Mononuclear cell (primary cell): ENCODE results near the gene COL26A1. TPM values are rescaled to one million over a fixed set of nuclear protein-coding genes. Genes with fewer than 3 reads are reported as not detected.

Experiments used
- H3K27me3 ChIP-seq: 2 replicates; pipeline ENCODE4 v1.6.0; 2011; ENCODE audit warnings: low read length, control low read depth; ENCODE audit not compliant: insufficient read depth
- H3K4me1 ChIP-seq: 2 replicates; pipeline ENCODE4 v1.5.1; 2011; ENCODE audit warnings: mild to moderate bottlenecking, low read length, control low read depth; ENCODE audit not compliant: insufficient read depth
- H3K4me3 ChIP-seq: 2 replicates; pipeline ENCODE4 v1.5.1; 2011; ENCODE audit warnings: mild to moderate bottlenecking, low read length, moderate library complexity
- H3K9me3 ChIP-seq: 2 replicates; pipeline ENCODE4 v1.5.1; 2011; ENCODE audit warnings: low read depth, mild to moderate bottlenecking, control low read depth, low read length
- total RNA-seq: library from RNA; depleted of rRNA; stranded (reverse); fragments of >200 nt; gene quantifications from one replicate; pipeline ENCODE4 v1.2.3, GENCODE V29; 2012

COL26A1 gene
- total RNA-seq, 1 donor = 0.21 TPM

DNA sequence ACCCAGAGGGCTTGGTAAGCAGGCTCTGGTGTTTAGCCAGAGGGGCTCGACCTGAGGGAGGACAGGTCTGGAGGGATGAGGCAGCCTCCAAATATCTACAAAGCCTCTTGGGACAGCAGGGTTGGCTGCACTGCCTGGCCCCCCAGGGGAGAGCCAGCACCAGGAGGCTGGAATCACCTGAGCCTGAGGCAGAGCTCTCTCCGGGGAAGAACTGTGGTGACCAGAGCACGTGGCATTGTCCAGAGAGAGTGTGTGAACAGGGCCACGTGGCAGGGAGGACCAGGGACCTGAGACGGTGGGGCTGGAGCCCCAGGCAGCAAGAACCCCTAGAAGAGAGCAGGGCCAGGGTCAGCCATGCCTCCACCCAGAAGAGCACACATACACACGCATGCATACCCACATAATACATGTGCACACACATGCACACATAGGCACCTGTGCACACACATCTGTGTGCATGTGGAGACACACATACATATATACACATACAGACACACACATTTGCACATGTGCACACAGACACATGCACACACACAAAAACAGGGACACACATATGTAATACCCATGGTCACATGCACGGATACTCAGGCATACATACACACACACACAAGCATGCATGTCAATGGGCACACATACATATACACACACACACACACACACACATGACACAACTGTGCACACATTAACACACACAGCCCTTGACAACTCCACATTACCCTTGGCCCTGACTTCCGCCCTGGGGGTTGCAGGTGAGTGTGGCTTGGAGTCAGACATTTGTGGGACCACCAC is 171.5 kb downstream of the COL26A1 start:
- no peak overlapping the region for H3K4me3 ChIP-seq
- no peaks in the 10 kb centered on the region for H3K9me3 ChIP-seq
- no peaks in the 10 kb centered on the region for H3K4me1 ChIP-seq
- no peaks in the 10 kb centered on the region for H3K27me3 ChIP-seq

DNA sequence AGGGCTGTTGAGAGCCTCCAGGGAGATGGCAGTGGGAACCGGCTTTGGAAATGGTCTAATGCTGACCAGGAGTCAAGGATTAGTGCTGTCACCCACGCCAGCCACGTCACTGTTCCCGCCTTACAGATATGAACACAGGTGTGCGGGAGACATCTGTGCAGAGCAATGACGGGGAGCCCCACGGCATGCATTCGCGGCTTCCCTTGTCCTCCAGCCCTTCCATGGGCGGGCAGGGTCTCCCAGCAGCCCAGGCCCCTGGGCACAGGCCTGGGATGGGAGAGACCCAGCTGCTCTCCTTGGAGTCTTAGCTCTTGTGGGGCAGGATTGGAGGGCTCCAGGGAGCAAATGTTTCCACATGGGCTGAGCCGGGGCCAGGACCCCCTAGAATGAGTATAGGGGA is 172.2 kb downstream of the COL26A1 start:
- Histone ChIP-seq H3K4me1 (no peaks in the 10 kb centered on the region), H3K4me3 (no peak overlapping the region), H3K27me3 (no peaks in the 10 kb centered on the region), H3K9me3 (no peaks in the 10 kb centered on the region)

DNA sequence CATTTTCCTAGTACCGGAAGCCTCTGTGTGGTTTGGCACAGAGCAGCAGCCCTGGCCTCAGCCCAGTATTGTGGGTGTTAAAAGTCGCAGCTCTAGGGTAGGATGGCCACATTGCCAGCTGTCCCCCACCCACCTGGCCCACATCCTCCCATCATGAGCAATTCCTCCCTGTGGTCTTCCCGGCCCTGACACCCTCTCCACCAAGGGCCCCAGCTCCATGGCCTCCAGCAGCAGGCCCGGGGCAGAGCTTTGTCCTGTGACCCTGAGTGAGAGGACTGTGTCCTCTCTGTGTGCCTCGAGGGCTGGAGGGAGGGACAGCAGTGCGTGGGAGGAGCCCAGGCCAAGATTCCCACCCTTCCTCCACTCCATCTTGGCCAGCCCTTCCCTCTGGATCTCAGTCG is 172.7 kb downstream of the COL26A1 start:
- Histone ChIP-seq H3K27me3 (no peaks in the 10 kb centered on the region), H3K9me3 (no peaks in the 10 kb centered on the region), H3K4me3 (no peak overlapping the region), H3K4me1 (no peaks in the 10 kb centered on the region)

DNA sequence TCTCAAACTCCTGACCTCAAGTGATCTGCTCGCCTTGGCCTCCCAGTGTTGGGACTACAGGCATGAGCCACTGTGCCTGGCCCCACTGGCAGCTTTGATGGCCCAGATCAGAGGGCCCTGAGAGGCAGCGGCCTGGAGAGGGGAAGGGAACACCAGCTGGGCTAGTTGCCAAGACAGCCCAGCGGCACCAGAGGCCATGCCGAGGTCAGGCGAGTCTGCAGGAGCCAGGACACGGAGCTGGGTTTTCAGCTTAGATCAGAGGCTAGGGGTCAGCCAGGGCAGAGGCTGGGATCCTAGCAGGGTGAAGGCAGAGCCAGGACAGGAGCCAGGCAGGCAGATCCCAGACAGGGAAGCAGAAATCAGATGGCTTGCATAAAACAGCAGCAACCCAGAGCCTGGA is 173.6 kb downstream of the COL26A1 start:
- no peaks in the 10 kb centered on the region for H3K4me1 ChIP-seq
- no peaks in the 10 kb centered on the region for H3K27me3 ChIP-seq
- no peak overlapping the region for H3K4me3 ChIP-seq
- H3K9me3 ChIP-seq = no peaks in the 10 kb centered on the region

DNA sequence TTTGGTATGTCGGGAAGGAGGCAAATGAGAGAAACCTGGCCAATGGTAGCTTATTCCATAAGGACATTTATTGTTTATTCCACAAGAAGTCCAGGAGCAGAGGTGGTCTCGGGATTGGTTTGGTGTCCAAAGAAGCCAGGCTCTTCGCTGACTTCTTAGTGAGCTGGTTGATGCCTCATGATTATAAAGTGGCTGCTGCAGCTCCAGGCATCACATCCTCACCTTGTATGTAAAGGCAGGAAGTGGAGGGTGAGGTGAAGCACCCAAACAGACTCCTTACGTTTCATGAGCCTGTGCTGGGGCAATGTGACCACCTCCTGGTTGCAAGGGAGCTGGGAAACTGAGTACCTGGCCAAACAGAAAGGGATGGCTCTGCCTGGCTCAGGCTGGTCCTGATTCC is 174.0 kb downstream of the COL26A1 start:
- Histone ChIP-seq H3K4me1 (no peaks in the 10 kb centered on the region), H3K4me3 (no peak overlapping the region), H3K27me3 (no peaks in the 10 kb centered on the region), H3K9me3 (no peaks in the 10 kb centered on the region)

DNA sequence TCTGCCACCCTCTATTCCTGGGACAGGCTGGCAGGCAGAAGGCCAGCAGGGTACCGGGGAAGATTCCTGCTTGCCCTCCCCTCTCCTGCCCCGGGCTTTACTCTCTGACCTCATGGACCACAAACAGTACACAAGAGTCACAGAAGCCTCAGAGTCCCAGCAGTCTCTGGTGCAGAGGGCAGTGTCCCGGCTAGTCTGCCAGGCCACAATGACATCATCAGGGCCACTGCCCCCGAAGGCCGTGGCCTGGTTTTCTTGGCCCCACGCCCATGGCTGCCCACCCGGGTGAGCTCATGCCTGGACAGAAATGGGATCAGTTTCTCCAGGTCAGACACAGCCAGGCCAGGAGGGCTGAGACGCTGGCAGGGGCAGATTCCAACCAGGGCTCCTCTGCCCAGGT is 174.5 kb downstream of the COL26A1 start:
- no peak overlapping the region for H3K4me3 ChIP-seq
- no peaks in the 10 kb centered on the region for H3K27me3 ChIP-seq
- H3K9me3 ChIP-seq = no peaks in the 10 kb centered on the region
- H3K4me1 ChIP-seq = no peaks in the 10 kb centered on the region

DNA sequence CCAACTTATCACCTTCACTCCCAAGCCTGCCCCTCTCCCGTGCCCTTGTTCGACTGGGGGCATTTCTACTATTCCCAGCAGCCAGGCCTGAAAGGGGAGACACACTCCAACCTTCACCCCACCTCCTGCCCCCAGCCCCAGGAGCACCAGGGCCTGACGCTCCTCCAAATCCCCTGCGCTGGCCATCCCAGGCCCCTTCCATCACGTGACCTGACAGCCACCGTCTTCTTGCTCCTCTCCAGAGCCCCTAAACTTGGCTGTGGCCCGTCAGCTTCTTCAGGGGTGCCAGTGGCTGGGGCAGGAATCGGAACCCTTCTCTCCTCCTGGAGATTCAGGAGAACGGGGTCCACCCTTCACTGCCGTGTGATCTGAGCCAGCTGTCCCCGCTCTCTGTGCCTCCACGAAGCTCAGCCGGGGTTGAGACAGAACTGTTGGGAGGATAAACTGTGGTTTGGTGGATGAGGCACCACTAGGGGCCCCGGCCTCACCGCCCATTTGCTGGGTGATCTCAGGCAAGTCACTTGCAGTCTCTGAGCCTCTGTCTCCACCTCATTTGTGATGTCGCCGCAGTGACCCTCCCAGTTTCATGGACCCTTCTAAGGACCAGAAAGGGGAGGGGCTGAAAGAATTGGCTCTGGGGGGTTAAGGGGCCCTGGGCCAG is 175.4 kb downstream of the COL26A1 start:
- Histone ChIP-seq H3K4me3 (no peak overlapping the region), H3K27me3 (no peaks in the 10 kb centered on the region), H3K4me1 (no peaks in the 10 kb centered on the region), H3K9me3 (no peaks in the 10 kb centered on the region)

DNA sequence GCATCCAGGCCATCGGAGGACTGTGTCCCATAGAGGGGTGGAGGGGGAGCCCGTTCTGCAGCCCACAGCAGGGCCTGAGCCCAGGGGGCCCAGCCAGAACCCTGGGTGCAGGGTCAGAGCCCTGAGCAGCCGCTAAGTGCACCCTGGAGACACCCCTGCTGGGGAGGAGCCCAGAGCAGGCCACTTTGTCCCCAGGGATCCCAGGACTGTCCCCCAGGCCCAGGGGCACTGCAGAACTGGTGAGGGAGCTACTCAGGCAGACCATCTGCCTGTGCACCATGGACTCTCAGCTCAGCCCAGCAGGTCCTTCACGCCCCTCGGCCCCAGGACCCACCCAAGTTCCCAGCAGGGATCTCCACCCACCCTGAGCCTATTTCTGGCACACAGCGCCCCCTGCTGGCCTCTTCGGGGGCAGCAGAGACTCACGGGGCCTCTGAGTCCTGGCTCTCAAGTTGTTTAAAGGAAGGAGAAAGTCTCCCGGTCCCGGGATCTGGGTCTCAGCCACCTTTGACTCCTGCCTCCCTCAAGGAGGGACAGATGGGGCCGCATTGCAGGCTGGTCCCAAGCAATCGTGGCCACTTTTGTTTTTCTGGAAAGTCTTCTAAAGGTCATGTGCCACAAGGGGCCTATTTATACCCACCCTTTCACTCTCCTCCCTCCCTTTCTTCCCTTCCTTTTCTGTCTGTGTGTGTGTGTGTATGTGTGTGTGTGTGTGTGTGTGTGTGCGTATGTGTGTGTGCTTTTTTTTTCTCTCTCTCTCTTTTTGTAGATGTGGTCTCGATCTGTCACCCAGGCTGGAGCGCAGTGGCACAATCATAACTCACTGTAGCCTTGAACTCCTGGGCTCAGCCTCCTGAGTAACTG is 176.2 kb downstream of the COL26A1 start:
- Histone ChIP-seq H3K9me3 (no peaks in the 10 kb centered on the region), H3K4me3 (no peak overlapping the region), H3K4me1 (no peaks in the 10 kb centered on the region), H3K27me3 (no peaks in the 10 kb centered on the region)

DNA sequence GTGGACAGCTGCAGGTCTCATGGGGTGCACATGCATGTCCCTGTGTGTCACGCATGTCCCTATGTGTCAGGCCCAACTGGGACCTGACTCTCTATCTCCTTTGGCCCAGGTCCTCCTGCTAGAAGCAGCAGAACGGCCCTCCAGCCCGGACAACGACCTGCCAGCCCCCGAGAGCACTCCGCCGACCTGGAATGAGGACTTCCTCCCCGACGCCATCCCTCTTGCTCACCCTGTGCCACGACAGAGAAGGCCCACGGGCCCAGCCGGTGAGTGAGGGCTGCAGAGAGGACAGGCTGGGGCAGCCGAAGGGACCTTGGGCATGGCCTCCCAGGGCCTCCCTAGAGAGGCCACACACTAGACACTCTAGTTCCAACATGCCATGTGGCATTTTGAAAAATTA is 177.1 kb downstream of the COL26A1 start:
- Histone ChIP-seq H3K9me3 (no peaks in the 10 kb centered on the region), H3K4me3 (no peak overlapping the region), H3K27me3 (no peaks in the 10 kb centered on the region), H3K4me1 (no peaks in the 10 kb centered on the region)

DNA sequence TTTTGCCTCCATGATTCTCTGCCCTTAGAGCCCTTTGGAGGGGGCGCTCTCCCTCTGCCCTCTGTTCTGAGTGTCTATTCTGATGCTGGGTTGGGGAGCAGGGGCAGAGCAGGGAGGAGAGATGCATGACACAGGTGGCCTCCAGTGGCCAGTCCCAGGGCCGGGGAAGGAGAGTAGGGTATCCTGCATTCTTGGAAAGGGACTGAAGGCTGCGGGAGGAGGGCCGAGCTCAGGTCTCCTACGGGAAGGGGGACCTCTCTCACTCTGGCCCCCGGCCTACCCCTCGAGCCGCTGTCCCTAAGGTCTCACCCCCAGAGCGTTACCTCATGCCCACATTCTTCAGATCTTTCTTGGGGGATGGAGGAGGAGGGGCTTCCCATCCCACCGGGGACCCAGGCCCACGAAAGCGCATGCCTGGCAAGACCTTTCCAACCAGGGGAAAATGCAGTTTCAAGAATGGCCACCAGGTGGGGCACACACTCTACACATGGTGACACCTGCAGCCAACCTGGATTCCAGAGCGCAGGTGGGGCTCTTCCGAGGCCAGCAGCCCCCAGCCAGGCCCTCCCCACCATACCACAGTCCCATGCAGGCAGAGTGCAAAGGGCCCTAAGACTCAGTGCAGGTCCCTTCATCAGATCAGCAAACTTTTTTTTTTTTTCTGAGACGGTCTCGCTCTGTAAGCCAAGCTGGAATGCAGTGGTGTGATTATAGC is 180.0 kb downstream of the COL26A1 start:
- no peaks in the 10 kb centered on the region for H3K4me1 ChIP-seq
- no peak overlapping the region for H3K4me3 ChIP-seq
- H3K27me3 ChIP-seq = no peaks in the 10 kb centered on the region
- H3K9me3 ChIP-seq = no peaks in the 10 kb centered on the region

DNA sequence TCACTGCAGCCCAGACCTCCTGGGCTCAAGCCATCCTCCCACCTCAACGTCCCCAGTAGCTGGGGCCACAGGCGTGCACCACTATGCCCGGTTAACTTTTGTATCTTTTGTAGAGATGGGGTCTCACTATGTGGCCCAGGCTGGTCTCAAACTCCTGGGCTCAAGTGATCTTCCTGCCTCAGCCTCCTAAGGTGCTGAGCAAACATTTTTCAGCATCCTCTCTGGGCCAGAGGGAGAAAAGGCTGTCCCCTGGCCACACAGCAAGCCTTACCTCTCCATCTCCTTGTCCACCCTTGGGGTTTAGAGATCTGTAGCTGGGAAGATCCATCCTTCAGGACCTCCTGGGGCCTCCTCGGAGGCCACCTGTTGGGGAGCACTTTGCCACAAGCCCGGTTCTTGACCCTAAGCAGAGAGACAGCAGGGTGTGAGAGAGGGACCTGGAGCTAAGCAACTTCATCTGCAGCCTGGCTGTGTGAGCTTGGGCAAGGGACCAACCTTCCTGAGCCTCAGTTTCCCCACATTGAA is 180.6 kb downstream of the COL26A1 start:
- Histone ChIP-seq H3K27me3 (no peaks in the 10 kb centered on the region), H3K9me3 (no peaks in the 10 kb centered on the region), H3K4me3 (no peak overlapping the region), H3K4me1 (no peaks in the 10 kb centered on the region)

DNA sequence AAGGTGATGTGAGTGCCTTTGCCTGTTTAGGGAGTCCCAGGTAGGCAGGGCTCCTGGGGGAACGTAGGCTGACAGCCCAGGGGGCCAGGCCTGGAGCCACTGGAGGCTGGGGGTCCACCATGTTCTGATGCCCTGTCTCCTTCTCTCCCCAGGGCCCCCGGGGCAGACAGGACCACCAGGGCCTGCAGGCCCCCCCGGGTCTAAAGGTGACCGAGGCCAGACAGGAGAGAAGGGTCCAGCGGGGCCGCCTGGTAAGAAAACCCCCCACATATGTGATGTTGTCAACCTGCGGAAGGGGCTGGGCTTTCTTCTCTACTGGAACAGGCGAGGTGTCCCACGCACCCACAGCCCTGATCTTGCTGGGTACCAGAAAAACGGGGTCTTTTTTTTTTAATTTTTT is 181.2 kb downstream of the COL26A1 start:
- H3K27me3 ChIP-seq = no peaks in the 10 kb centered on the region
- no peaks in the 10 kb centered on the region for H3K9me3 ChIP-seq
- H3K4me3 ChIP-seq = no peak overlapping the region
- H3K4me1 ChIP-seq = no peaks in the 10 kb centered on the region

DNA sequence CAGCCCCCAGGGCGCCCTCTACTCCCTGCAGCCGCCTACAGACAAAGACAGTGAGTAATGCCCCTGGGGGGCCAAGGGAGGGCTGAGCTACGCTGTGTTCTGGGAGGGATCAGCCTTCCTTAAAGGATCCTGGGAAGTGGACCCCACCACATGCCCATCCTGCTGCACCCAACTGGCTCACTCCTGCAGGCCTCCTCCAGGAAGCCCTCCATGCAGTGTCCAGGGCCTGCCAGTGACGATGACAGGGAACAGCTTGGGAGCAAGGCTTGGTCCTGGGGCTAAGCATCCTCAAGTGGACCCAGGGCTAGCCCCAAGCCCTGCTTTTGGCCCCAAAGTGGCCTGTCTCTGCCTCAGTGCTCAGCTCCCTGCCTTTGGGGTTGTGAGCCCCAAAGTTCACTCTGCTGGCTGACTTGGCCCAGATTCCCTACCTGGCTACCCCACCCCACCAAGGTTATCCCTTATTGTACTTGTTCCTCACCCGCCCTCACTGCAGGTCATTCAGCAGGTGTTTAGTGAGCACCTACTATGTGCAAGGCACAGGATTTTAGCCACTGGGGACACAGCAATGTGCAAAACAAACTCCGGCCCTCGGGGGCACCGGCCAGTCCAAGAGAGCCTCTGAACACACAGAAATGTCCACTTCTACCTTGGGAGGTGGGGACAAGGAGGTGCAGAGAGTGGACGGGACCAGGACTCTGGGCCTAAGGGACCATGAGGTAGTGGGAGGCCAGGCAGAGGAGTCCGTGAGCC is 182.9 kb downstream of the COL26A1 start:
- Histone ChIP-seq H3K9me3 (no peaks in the 10 kb centered on the region), H3K4me3 (no peak overlapping the region), H3K27me3 (no peaks in the 10 kb centered on the region), H3K4me1 (no peaks in the 10 kb centered on the region)

DNA sequence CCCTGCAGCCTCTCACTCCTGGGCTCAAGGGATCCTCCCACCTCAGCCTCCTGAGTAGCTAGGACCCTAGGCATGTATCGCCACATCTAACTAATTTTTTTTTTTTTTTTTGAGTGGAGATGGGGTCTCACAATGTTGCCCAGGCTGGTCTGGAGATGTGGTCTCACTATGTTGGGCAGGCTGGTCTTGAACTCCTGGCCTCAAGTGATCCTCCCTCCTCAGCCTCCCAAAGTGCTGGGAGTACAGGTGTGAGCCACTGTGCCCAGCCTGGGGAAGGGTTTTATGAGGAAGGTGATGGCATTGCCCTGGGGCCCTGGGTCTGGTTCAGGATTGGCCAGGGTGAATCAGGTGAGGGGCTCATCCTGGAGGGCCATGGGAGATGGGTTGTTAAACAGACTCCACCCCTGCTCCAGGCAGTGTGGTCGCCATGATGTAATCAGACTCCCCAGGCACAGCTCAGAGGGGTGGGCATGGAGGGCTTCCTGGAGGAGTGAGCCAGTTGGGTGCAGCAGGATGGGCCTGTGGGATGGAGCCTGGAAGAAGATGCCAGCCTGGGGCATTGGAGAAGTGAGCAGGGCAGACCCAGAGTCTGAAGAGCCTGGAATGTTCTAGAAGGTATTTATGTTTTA is 183.7 kb downstream of the COL26A1 start:
- Histone ChIP-seq H3K27me3 (no peaks in the 10 kb centered on the region), H3K4me3 (no peak overlapping the region), H3K9me3 (no peaks in the 10 kb centered on the region), H3K4me1 (no peaks in the 10 kb centered on the region)
